Measurements from ENCODE around the gene CD83. TPM values are rescaled to one million over a fixed set of nuclear protein-coding genes. Genes with fewer than 3 reads are reported as not detected.

Gene CD83
- total RNA-seq, 1 donor from 2014 or later: 1.8 TPM

GRCh38 chr6:14182916-14183315 lies 65.3 kb downstream of the CD83 start:
- H3K4me1 ChIP-seq: no peaks in the 10 kb centered on the region
- TF ChIP-seq CTCF (IDR thresholded peaks at IDR 0.05; ENCODE audit: borderline replicate concordance): no peak
- peaks cover 8% of the 10 kb centered on the region for H3K9me3 ChIP-seq (replicated peaks)
- H3K4me3 ChIP-seq: no peak overlapping the region
- intact Hi-C loops (cut with micrococcal nuclease): no loop called here
- no peaks in the 10 kb centered on the region for H3K27me3 ChIP-seq (ENCODE audit: low read depth)
- DNase-seq: no peak
- no peak overlapping the region for H3K27ac ChIP-seq (replicated peaks)
- no peaks in the 10 kb centered on the region for H3K36me3 ChIP-seq

Other genes with a start within 250 kb of the CD83 start
- gene RNF182, start 192.8 kb upstream of the CD83 start, total RNA-seq: not detected